GM12878 (cell line): Measurements from ENCODE around the gene GIGYF2. TPM values are rescaled to one million over a fixed set of nuclear protein-coding genes. Genes with fewer than 3 reads are reported as not detected.

Experiments
- ATAC-seq: fragments of 200-7000 bp; cut with Tn5 transposase; 3 replicates; pipeline ENCODE4 v1.9.1; 2020; ENCODE audit warnings: mild to moderate bottlenecking, moderate library complexity
- BruUV-seq: library from RNA; stranded (reverse); fragments of 400-500 nt; replicated peaks from 2 replicates; lab custom pipeline; 2021; lab: Mats Ljungman, UMichigan
- CTCF ChIA-PET: fragments of 300-600 bp; sonication (Branson Sonifier 250); formaldehyde crosslinking; extraction: SDS; loops from one replicate; lab custom pipeline; 2021; ENCODE audit warnings: inconsistent platforms; lab: Yijun Ruan, JAX
- POLR2A ChIA-PET: fragments of 350-600 bp; formaldehyde crosslinking; extraction: SDS; loops from one replicate; lab custom pipeline; 2021; ENCODE audit warnings: inconsistent platforms; lab: Charles Lee
- RAD21 ChIA-PET: fragments of 300-600 bp; sonication (Branson Sonifier 250); formaldehyde crosslinking; loops from one replicate; lab custom pipeline; 2023; ENCODE audit warnings: antibody characterized with exemption; ENCODE audit not compliant: unreplicated experiment; lab: Charles Lee
- SMC1A ChIA-PET: fragments of 300-600 bp; sonication (Branson Sonifier 250); formaldehyde crosslinking; loops from one replicate; lab custom pipeline; 2023; ENCODE audit not compliant: unreplicated experiment, uncharacterized antibody; lab: Charles Lee
- DNase-seq: peaks from one replicate; pipeline ENCODE4 v3.0.0-alpha.2; 2011; ENCODE audit warnings: low read depth, low spot score
- FAIRE-seq: peaks from 3 replicates; lab custom pipeline; 2011; peaks lifted over from hg19 to GRCh38; lab: Jason Lieb, UNC
- H2AFZ ChIP-seq: 2 replicates; pipeline ENCODE4 v1.6.0; 2011; ENCODE audit warnings: low read depth, low read length, control low read depth; ENCODE audit not compliant: control insufficient read depth
- H3K27ac ChIP-seq: 2 replicates; pipeline ENCODE4 v1.5.1; 2011; ENCODE audit warnings: control low read depth; ENCODE audit not compliant: control insufficient read depth, insufficient read depth
- H3K27me3 ChIP-seq, 2 experiments: replicated peaks in 1 of 2; 2 replicates each; pipeline versions ENCODE4 v1.6.0 to v1.6.1; 2011; ENCODE audit warnings: low read length in 1 of 2; ENCODE audit not compliant: control insufficient read depth in 2 of 2, insufficient read depth in 2 of 2
- H3K36me3 ChIP-seq, 2 experiments: 2 replicates each; pipeline ENCODE4 v1.5.1; 2011; ENCODE audit warnings: low read length in 1 of 2; ENCODE audit not compliant: control insufficient read depth in 2 of 2, insufficient read depth in 2 of 2
- H3K4me1 ChIP-seq: 2 replicates; pipeline ENCODE4 v1.6.1; 2011; ENCODE audit warnings: mild to moderate bottlenecking, low read length, moderate library complexity, mixed read lengths; ENCODE audit not compliant: control insufficient read depth, insufficient read depth
- H3K4me2 ChIP-seq: 2 replicates; pipeline ENCODE4 v1.6.0; 2011; ENCODE audit warnings: control low read depth; ENCODE audit not compliant: control insufficient read depth, insufficient read depth
- H3K4me3 ChIP-seq: fragments of 200-600 bp; sonication (generic); 2 replicates; pipeline ENCODE4 v1.5.1; 2016
- H3K79me2 ChIP-seq: 2 replicates; pipeline ENCODE4 v1.6.0; 2011; ENCODE audit warnings: low read length; ENCODE audit not compliant: control insufficient read depth, insufficient read depth
- H3K9ac ChIP-seq: 2 replicates; pipeline ENCODE4 v1.8.0; 2011; ENCODE audit warnings: low read length, control low read depth, mixed read lengths; ENCODE audit not compliant: control insufficient read depth, insufficient read depth
- H3K9me3 ChIP-seq: replicated peaks from 3 replicates; pipeline ENCODE4 v1.5.1; 2011; ENCODE audit warnings: mild to moderate bottlenecking, low read length; ENCODE audit not compliant: control insufficient read depth, insufficient read depth
- H4K20me1 ChIP-seq: 2 replicates; pipeline ENCODE4 v1.6.0; 2011; ENCODE audit not compliant: control insufficient read depth, insufficient read depth
- ASH2L ChIP-seq: fragments of 300-600, 200-600 bp; sonication (generic); IDR thresholded peaks from 2 replicates; pipeline ENCODE4 v1.6.1; 2017; ENCODE audit warnings: low read depth, mild to moderate bottlenecking, borderline replicate concordance
- BACH1 ChIP-seq: fragments of 450-650 bp; IDR thresholded peaks from 2 replicates; pipeline ENCODE4 v1.6.1; 2017; ENCODE audit warnings: mild to moderate bottlenecking, borderline replicate concordance
- E2F4 ChIP-seq: IDR thresholded peaks from 2 replicates; pipeline ENCODE4 v1.6.1; 2012; ENCODE audit warnings: low read depth, low read length, improper control_type of control experiment
- EP300 ChIP-seq, 2 experiments: fragments of 150-350 bp in 1 of 2; IDR thresholded peaks; 2 replicates each; pipeline ENCODE4 v1.6.1; 2011 to 2012; ENCODE audit warnings: low read depth in 2 of 2, low read length in 2 of 2, borderline replicate concordance in 1 of 2, improper control_type of control experiment in 1 of 2, inconsistent platforms in 1 of 2; ENCODE audit not compliant: control insufficient read depth in 1 of 2
- ESRRA ChIP-seq: IDR thresholded peaks from 2 replicates; pipeline ENCODE4 v1.6.1; 2012; ENCODE audit warnings: mild to moderate bottlenecking, low read length, improper control_type of control experiment
- HDAC6 ChIP-seq: fragments of 200-600 bp; sonication (generic); IDR thresholded peaks from one replicate; pipeline ENCODE4 v1.8.0; 2017; ENCODE audit warnings: antibody characterized with exemption; ENCODE audit not compliant: unreplicated experiment
- IKZF1 ChIP-seq: fragments of 450-650 bp; conservative IDR thresholded peaks from 2 replicates; pipeline ENCODE4 v1.6.1; 2017; ENCODE audit warnings: antibody characterized with exemption, mild to moderate bottlenecking
- NFYA ChIP-seq: IDR thresholded peaks from 2 replicates; pipeline ENCODE4 v1.6.1; 2011; ENCODE audit warnings: low read depth, mild to moderate bottlenecking, low read length, improper control_type of control experiment, borderline replicate concordance
- WGBS: methylation state at CpG from one replicate; pipeline ENCODE4 v1.1.6; 2016; ENCODE audit warnings: low lambda C conversion rate; ENCODE audit not compliant: insufficient replicate concordance, insufficient coverage; ENCODE audit errors: missing lambda C conversion rate; 5-methylcytosine and 5-hydroxymethylcytosine counted together
- in situ Hi-C: fragments of 300-500 bp; cut with MboI; formaldehyde crosslinking; loops from 9 replicates; pipeline ENCODE4 v1.14.3; 2018; ENCODE audit warnings: mixed read lengths
- intact Hi-C: fragments of 100-400 bp; cut with micrococcal nuclease; formaldehyde crosslinking; loops from one replicate; pipeline ENCODE4 v1.14.2; 2022; ENCODE audit not compliant: unreplicated experiment
- polyA plus RNA-seq, 11 experiments: library from polyadenylated mRNA; depleted of rRNA in 4 of 11; unstranded in 6 of 11; stranded (reverse) in 5 of 11; fragments of >200 nt; fragmentation: Nextera tagmentation in 4 of 11; fragmentation: Illumina TruSeq in 1 of 11; extraction: Ambion mirVana in 4 of 11; extraction: Trizol in 1 of 11; gene quantifications; 1 replicate in 1 of 11; 2 replicates in 10 of 11; pipeline versions ENCODE4 v1.2.1 to v1.2.3, GENCODE V29; 2011 to 2016; ENCODE audit warnings: inconsistent platforms in 2 of 11, missing spikeins in 2 of 11, low read depth in 1 of 11
- total RNA-seq, 4 experiments: library from RNA; depleted of rRNA in 3 of 4; stranded (reverse); fragments of >200 nt in 3 of 4; fragmentation: Illumina TruSeq in 1 of 4; extraction: Trizol in 1 of 4; gene quantifications; 2 replicates each; pipeline versions ENCODE4 v1.2.1 to v1.2.3, GENCODE V29; 2013 to 2021

Gene GIGYF2
- total and polyA plus RNA-seq, 10 of the 15 experiments (the other 5 are each of a cell fraction or from before 2014, with no cell fraction given), result 12.2 to 47.2 (median 39.0) TPM

- no peak for TF ChIP-seq ESRRA
Measured at GRCh38 chr2:232680006-232680405, 17.1 kb upstream of the GIGYF2 start (continued).

- 61% methylated on average over 10 of the region's 10 CpGs for WGBS
- no peak overlapping the region for H3K4me3 ChIP-seq
- ChIA-PET CTCF (no interaction called here), SMC1A (no interaction called here), POLR2A (no interaction called here), RAD21 (no interaction called here)
- in situ Hi-C loops, result no loop called here
- no peak overlapping the region for H3K4me2 ChIP-seq
- no peaks in the 10 kb centered on the region for H3K79me2 ChIP-seq
- intact Hi-C loops, result no loop called here
- H3K27me3 ChIP-seq, result peaks cover 0 to 2% of the 10 kb centered on the region in 2 experiments; a peak in 3 of 4 replicates
- DNase-seq (no peak), ATAC-seq (no peak), FAIRE-seq (no peak)
- no peaks in the 10 kb centered on the region for H3K36me3 ChIP-seq
- no peak overlapping the region for H2AFZ ChIP-seq
- TF ChIP-seq E2F4, result no peak
- TF ChIP-seq EP300 (IDR thresholded peaks at IDR 0.05; ENCODE audit: borderline replicate concordance in 1 of 2, control insufficient read depth in 1 of 2, low read depth in 2 of 2, low read length in 2 of 2), result no peak
- no peak for TF ChIP-seq HDAC6
- no peak for TF ChIP-seq IKZF1
- no peak for TF ChIP-seq BACH1
- no peak for TF ChIP-seq ASH2L
- TF ChIP-seq NFYA, result no peak
- no peaks in the 10 kb centered on the region for H3K9me3 ChIP-seq
- BruUV-seq, result no TSS peak
- no peak overlapping the region for H3K9ac ChIP-seq
- H3K27ac ChIP-seq, result no peak overlapping the region
- H4K20me1 ChIP-seq, result no peaks in the 10 kb centered on the region
- H3K4me1 ChIP-seq, result no peaks in the 10 kb centered on the region
Measured at GRCh38 chr2:232681527-232681926, 15.6 kb upstream of the GIGYF2 start.
